ENCODE results near the gene PPP1R36.

PPP1R36 gene

GRCh38 chr14:64594438-64594837 lies 44.7 kb downstream of the PPP1R36 start:
- no peaks in the 10 kb centered on the region for H3K36me3 ChIP-seq (ENCODE audit: low read length)
- no peak overlapping the region for H2AFZ ChIP-seq (ENCODE audit: low read depth, low read length, severe bottlenecking)
- no peaks in the 10 kb centered on the region for H4K20me1 ChIP-seq (ENCODE audit: low read depth, low read length)
- H3K79me2 ChIP-seq (ENCODE audit: insufficient read depth, low read length), result no peaks in the 10 kb centered on the region
- H3K27ac ChIP-seq (ENCODE audit: low read depth, low read length), result no peak overlapping the region
- no peak overlapping the region for H3K4me2 ChIP-seq (ENCODE audit: low read depth, low read length, poor library complexity, severe bottlenecking)
- TF ChIP-seq CTCF (IDR thresholded peaks at IDR 0.05; ENCODE audit: insufficient read depth, low read length, poor library complexity, severe bottlenecking) (no peak), EZH2phosphoT487 (conservative IDR thresholded peaks at IDR 0.05; ENCODE audit: low read length) (no peak)
- H3K9me2 ChIP-seq (replicated peaks; ENCODE audit: insufficient read depth, low read length), result no peaks in the 10 kb centered on the region
- no peaks in the 10 kb centered on the region for H3K9me3 ChIP-seq (ENCODE audit: insufficient read depth, low read length)
- no peaks in the 10 kb centered on the region for H3F3A ChIP-seq (ENCODE audit: insufficient read depth)
- H3K4me3 ChIP-seq (ENCODE audit: insufficient read depth, low read length, poor library complexity, severe bottlenecking), result no peak overlapping the region
- no peak overlapping the region for H3K9ac ChIP-seq (ENCODE audit: low read length)
- no peaks in the 10 kb centered on the region for H3K27me3 ChIP-seq (ENCODE audit: low read length)

GRCh38 chr14:64598404-64598803 lies 48.6 kb downstream of the PPP1R36 start:
- no peak for TF ChIP-seq EZH2phosphoT487 (conservative IDR thresholded peaks at IDR 0.05; ENCODE audit: low read length)
- Histone ChIP-seq H3K9ac (ENCODE audit: low read length) (no peak overlapping the region), H3K4me2 (ENCODE audit: low read depth, low read length, poor library complexity, severe bottlenecking) (no peak overlapping the region)

GRCh38 chr14:64601571-64601970 lies 51.8 kb downstream of the PPP1R36 start:
- H3K36me3 ChIP-seq (ENCODE audit: low read length), result no peaks in the 10 kb centered on the region
- H3K27ac ChIP-seq (ENCODE audit: low read depth, low read length), result no peak overlapping the region
- H2AFZ ChIP-seq (ENCODE audit: low read depth, low read length, severe bottlenecking), result no peak overlapping the region
- no peaks in the 10 kb centered on the region for H3K9me2 ChIP-seq (replicated peaks; ENCODE audit: insufficient read depth, low read length)
- H3K9ac ChIP-seq (ENCODE audit: low read length), result no peak overlapping the region
- no peaks in the 10 kb centered on the region for H3K79me2 ChIP-seq (ENCODE audit: insufficient read depth, low read length)
- TF ChIP-seq CTCF (IDR thresholded peaks at IDR 0.05; ENCODE audit: insufficient read depth, low read length, poor library complexity, severe bottlenecking), result no peak
- no peak for TF ChIP-seq EZH2phosphoT487 (conservative IDR thresholded peaks at IDR 0.05; ENCODE audit: low read length)
- H3F3A ChIP-seq (ENCODE audit: insufficient read depth), result no peaks in the 10 kb centered on the region
- no peak overlapping the region for H3K4me2 ChIP-seq (ENCODE audit: low read depth, low read length, poor library complexity, severe bottlenecking)
- H3K27me3 ChIP-seq (ENCODE audit: low read length), result no peaks in the 10 kb centered on the region
- no peak overlapping the region for H3K4me3 ChIP-seq (ENCODE audit: insufficient read depth, low read length, poor library complexity, severe bottlenecking)
- no peaks in the 10 kb centered on the region for H4K20me1 ChIP-seq (ENCODE audit: low read depth, low read length)
- H3K9me3 ChIP-seq (ENCODE audit: insufficient read depth, low read length), result no peaks in the 10 kb centered on the region

More at GRCh38 chr14:64598404-64598803, 48.6 kb downstream of the PPP1R36 start:
- Histone ChIP-seq H3K27ac (ENCODE audit: low read depth, low read length) (no peak overlapping the region), H4K20me1 (ENCODE audit: low read depth, low read length) (no peaks in the 10 kb centered on the region), H3K79me2 (ENCODE audit: insufficient read depth, low read length) (no peaks in the 10 kb centered on the region), H3K9me2 (replicated peaks; ENCODE audit: insufficient read depth, low read length) (no peaks in the 10 kb centered on the region), H2AFZ (ENCODE audit: low read depth, low read length, severe bottlenecking) (no peak overlapping the region), H3K36me3 (ENCODE audit: low read length) (no peaks in the 10 kb centered on the region), H3K27me3 (ENCODE audit: low read length) (no peaks in the 10 kb centered on the region), H3K9me3 (ENCODE audit: insufficient read depth, low read length) (no peaks in the 10 kb centered on the region), H3K4me3 (ENCODE audit: insufficient read depth, low read length, poor library complexity, severe bottlenecking) (no peak overlapping the region), H3F3A (ENCODE audit: insufficient read depth) (no peaks in the 10 kb centered on the region)

- H3K9me2 ChIP-seq (replicated peaks; ENCODE audit: insufficient read depth, low read length), result no peaks in the 10 kb centered on the region
- TF ChIP-seq EZH2phosphoT487 (conservative IDR thresholded peaks at IDR 0.05; ENCODE audit: low read length) (no peak), CTCF (IDR thresholded peaks at IDR 0.05; ENCODE audit: insufficient read depth, low read length, poor library complexity, severe bottlenecking) (no peak)
- no peaks in the 10 kb centered on the region for H3K36me3 ChIP-seq (ENCODE audit: low read length)
- no peak overlapping the region for H3K4me3 ChIP-seq (ENCODE audit: insufficient read depth, low read length, poor library complexity, severe bottlenecking)
- no peaks in the 10 kb centered on the region for H3F3A ChIP-seq (ENCODE audit: insufficient read depth)
- no peak overlapping the region for H3K27ac ChIP-seq (ENCODE audit: low read depth, low read length)
- no peak overlapping the region for H3K4me2 ChIP-seq (ENCODE audit: low read depth, low read length, poor library complexity, severe bottlenecking)
- no peak overlapping the region for H2AFZ ChIP-seq (ENCODE audit: low read depth, low read length, severe bottlenecking)
- H3K27me3 ChIP-seq (ENCODE audit: low read length), result no peaks in the 10 kb centered on the region
- H4K20me1 ChIP-seq (ENCODE audit: low read depth, low read length), result no peaks in the 10 kb centered on the region
- H3K9ac ChIP-seq (ENCODE audit: low read length), result no peak overlapping the region
- no peaks in the 10 kb centered on the region for H3K9me3 ChIP-seq (ENCODE audit: insufficient read depth, low read length)
- H3K79me2 ChIP-seq (ENCODE audit: insufficient read depth, low read length), result no peaks in the 10 kb centered on the region
These were observed 53.1 kb downstream of the PPP1R36 start for GRCh38 chr14:64602826-64603225.
